Motor neuron (in vitro differentiated cells): ENCODE data around the gene NCKAP5. TPM values are rescaled to one million over a fixed set of nuclear protein-coding genes. Genes with fewer than 3 reads are reported as not detected.

Experiments
- ATAC-seq, 8 experiments: fragments of 200-7000 bp; cut with Tn5 transposase; replicated peaks in 6 of 8; 2 replicates each; pipeline ENCODE4 v1.8.0; 2021; ENCODE audit warnings: mild to moderate bottlenecking in 8 of 8, moderate library complexity in 8 of 8
- H3K27ac ChIP-seq, 2 donors: fragments of 250-450 bp; sonication (Bioruptor Pico); 2 replicates each; pipeline ENCODE4 v1.9.0; 2021; ENCODE audit warnings: antibody characterized with exemption in 2 of 2, mild to moderate bottlenecking in 2 of 2, moderate library complexity in 1 of 2
- H3K4me1 ChIP-seq, 2 donors: fragments of 250-450 bp; sonication (Bioruptor Pico); replicated peaks in 1 of 2; 2 replicates each; pipeline ENCODE4 v1.6.1; 2021; ENCODE audit warnings: antibody characterized with exemption in 2 of 2, mild to moderate bottlenecking in 2 of 2, moderate library complexity in 1 of 2
- H3K4me3 ChIP-seq, 5 donors: fragments of 250-450 bp; sonication (Bioruptor Pico); 2 replicates each; pipeline ENCODE4 v1.9.0; 2021; ENCODE audit warnings: antibody characterized with exemption in 5 of 5, mild to moderate bottlenecking in 5 of 5, moderate library complexity in 4 of 5
- WGBS, 10 experiments: fragments of 450-650 bp; shearing (Covaris generic); methylation state at CpG; one replicate each; pipeline ENCODE4 v1.0.0; 2022; 5-methylcytosine and 5-hydroxymethylcytosine counted together
- in situ Hi-C, 9 experiments: fragments of 400-800 bp; cut with MboI; loops; one replicate each; pipeline ENCODE4 v1.15.0; 2021; ENCODE audit warnings: low sequenced_read_pairs in 9 of 9, low pct_unique_long_range_greater_than_20kb in 2 of 9; ENCODE audit not compliant: unreplicated experiment in 9 of 9
- total RNA-seq, 8 experiments: library from RNA; unstranded; fragments of 300-600 nt; gene quantifications; 2 replicates each; pipeline versions ENCODE4 v1.2.3 to v1.2.4, GENCODE V29; 2022

Gene NCKAP5
- total RNA-seq, 8 experiments from 2014 or later, result 0.66 to 16.2 (median 5.9) TPM

DNA sequence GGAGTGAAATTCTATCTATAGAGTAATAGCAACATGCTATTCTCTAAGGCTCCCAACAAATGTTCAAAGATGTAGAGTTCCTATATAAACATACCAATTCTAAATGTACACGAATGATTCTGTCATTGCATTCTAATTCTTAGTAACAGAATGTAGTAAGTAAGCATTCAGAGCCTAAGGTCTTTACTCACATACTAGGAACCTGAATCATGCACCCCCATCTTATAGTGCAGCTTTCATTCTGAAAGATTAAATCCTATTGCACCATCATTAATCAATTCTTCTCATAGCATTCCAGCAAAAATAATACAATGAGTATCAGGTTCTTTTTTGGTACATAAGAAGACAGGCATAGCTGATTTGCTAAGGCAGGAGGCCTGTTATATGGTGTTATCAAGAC is 230.0 kb downstream of the NCKAP5 start:
- no peak overlapping the region for H3K4me3 ChIP-seq
- no peak overlapping the region for H3K27ac ChIP-seq
- WGBS, 10 experiments, result 0 to 100% (median 65%) methylated on average over 1 of the region's 1 CpG; no CpG with 5 or more reads in 4 of the 10 experiments
- in situ Hi-C loops, result no loop called here
- peaks cover 15 to 22% of the 10 kb centered on the region in 2 donors for H3K4me1 ChIP-seq
- ATAC-seq, result no peak

DNA sequence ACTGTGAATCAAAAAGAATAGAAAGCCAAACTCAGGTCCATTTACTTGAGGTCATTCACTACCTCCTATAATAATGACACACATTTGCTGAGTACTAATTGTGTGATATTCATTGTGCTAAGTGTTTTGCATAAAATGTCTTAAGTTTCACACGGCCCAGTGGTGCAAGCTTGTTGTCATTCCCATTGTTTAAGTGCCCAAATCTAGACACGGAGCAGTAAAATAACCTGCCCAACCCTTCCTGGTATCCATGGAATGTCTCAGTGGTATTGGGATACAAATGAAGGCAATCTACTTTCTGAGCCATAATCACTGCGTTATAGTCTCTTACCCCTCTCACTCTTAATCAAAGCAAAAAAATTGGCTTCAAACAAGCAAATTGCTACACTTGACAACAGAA is 233.3 kb downstream of the NCKAP5 start:
- no peak overlapping the region for H3K4me3 ChIP-seq
- in situ Hi-C loops, result no loop called here
- H3K27ac ChIP-seq, result no peak overlapping the region
- no peak for ATAC-seq
- WGBS, 10 experiments, result 21 to 100% (median 58%) methylated on average over 1 to 3 of the region's 3 CpGs; no CpG with 5 or more reads in 1 of the 10 experiments
- peaks cover 6 to 9% of the 10 kb centered on the region in 2 donors for H3K4me1 ChIP-seq

GRCh38 chr2:133333181-133333580 is 235.1 kb downstream of the NCKAP5 start:
- Histone ChIP-seq H3K4me3 (no peak overlapping the region), H3K27ac (no peak overlapping the region), H3K4me1 (peaks cover 6 to 14% of the 10 kb centered on the region in 2 donors)
- WGBS, 10 experiments, result 50 to 83% (median 67%) methylated on average over 1 to 5 of the region's 6 CpGs; no CpG with 5 or more reads in 2 of the 10 experiments
- in situ Hi-C loops, result no loop called here
- peak in 1 of 8 experiments; percentile 28 for ATAC-seq

DNA sequence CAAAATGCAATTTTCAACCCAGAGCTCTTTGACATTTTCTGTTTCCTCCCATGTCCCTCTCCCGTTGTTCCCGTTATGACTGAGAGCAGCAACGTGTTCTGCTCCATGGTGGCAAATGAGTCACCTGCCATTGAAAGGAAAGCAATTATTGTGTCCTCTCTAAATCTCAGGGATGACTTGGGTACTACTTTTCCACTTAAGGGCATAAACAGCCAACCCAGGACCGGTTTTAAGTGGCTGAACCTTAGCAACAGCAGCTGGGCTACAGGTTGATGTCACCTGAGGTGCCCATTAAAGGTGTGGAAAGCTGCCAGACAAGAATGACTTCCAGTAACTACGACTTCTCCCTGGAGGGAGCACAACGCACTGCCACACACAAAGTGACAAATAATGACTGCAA is 236.8 kb downstream of the NCKAP5 start:
- in situ Hi-C loops, result no loop called here
- Histone ChIP-seq H3K27ac (no peak overlapping the region), H3K4me1 (peaks cover 19 to 31% of the 10 kb centered on the region in 2 donors), H3K4me3 (no peak overlapping the region)
- WGBS, 10 experiments, result 40 to 77% (median 62%) methylated on average over 1 to 6 of the region's 6 CpGs; no CpG with 5 or more reads in 2 of the 10 experiments
- peak in 5 of 8 experiments; percentile 23 to 58 (median 50) for ATAC-seq

- peaks cover 17 to 25% of the 10 kb centered on the region in 2 donors for H3K4me1 ChIP-seq
- 55 to 93% (median 70%) methylated on average over 1 to 7 of the region's 7 CpGs; no CpG with 5 or more reads in 1 of the 10 experiments for WGBS, 10 experiments
- peak overlapping the region in 1 of 2 donors; percentile 55 for H3K27ac ChIP-seq
- H3K4me3 ChIP-seq, result no peak overlapping the region
- in situ Hi-C loops, result no loop called here
- ATAC-seq, result peak in 5 of 8 experiments; percentile 78 to 89 (median 82)
These were observed 241.4 kb downstream of the NCKAP5 start for GRCh38 chr2:133326652-133327397.

DNA sequence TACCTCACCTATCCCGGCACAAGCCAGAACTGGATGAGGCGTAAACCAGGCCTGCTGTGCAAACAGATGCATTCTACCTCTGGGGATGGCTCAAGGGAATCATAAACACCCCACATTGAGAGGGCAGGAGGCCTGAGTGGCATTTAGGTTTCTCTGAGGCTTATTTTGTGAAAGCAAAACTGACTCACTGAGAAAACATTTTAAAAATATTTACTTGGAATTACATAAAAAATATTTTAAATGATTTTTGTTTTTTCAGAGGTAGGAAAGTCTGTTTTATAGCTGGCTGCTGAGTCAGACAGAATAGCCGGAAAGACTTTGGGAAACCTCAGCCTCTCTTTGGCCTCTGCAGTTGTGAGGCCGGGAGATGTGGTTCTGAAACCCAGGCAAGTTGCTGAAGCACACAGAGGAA is 244.1 kb downstream of the NCKAP5 start:
- Histone ChIP-seq H3K4me1 (peaks cover 14 to 24% of the 10 kb centered on the region in 2 donors), H3K4me3 (no peak overlapping the region), H3K27ac (no peak overlapping the region)
- in situ Hi-C loops, result no loop called here
- ATAC-seq, result no peak
- WGBS, 10 experiments, result 73 to 100% (median 98%) methylated on average over 1 to 4 of the region's 4 CpGs; no CpG with 5 or more reads in 2 of the 10 experiments

GRCh38 chr2:133322909-133323308 is 245.4 kb downstream of the NCKAP5 start:
- ATAC-seq, result no peak
- 13 to 100% (median 88%) methylated on average over 1 of the region's 1 CpG; no CpG with 5 or more reads in 3 of the 10 experiments for WGBS, 10 experiments
- Histone ChIP-seq H3K4me1 (peaks cover 13 to 15% of the 10 kb centered on the region in 2 donors), H3K27ac (no peak overlapping the region), H3K4me3 (no peak overlapping the region)
- in situ Hi-C loops, result no loop called here

DNA sequence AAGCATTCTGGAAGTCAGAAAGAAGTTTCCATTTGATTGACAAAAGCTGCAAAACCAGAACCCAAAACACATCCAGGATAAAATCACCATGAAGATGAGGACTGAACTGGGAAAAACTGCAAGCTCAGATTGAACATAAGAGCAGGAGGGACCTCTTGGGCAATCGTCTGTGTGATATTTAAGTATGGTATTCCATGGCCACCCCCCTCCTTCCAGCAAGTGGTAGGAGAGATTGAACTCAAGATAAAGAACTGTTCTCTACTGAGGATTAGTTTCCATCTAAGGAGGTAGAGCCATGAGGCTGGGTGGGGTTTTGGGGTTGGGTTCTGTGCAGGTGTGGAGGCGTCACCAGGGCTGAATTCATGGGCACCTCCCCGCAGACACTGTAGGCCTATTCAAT is 251.1 kb downstream of the NCKAP5 start:
- Histone ChIP-seq H3K4me3 (no peak overlapping the region), H3K27ac (no peak overlapping the region), H3K4me1 (peaks cover 8 to 9% of the 10 kb centered on the region in 2 donors)
- ATAC-seq, result no peak
- in situ Hi-C loops, result no loop called here
- WGBS, 10 experiments, result 0 to 100% (median 80%) methylated on average over 1 to 3 of the region's 3 CpGs; no CpG with 5 or more reads in 3 of the 10 experiments

DNA sequence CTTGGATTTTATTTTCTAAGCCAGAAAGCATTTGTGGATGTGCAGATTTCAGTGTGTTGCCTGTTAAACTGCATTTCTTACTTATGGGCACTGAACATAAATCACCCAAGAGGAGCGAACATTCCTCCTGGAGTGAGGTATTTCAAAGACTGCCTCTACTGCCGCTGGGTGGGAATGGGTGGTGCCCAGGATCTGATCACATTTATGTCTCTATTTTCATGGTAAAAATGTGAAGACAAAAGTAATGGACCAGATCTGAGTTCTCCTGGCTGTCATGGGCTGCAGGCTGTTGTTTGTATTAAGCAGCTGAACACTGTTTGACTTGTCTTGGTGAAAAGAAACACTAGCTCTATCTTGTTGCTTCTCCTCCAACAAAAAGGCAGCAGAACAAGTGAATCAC is 251.7 kb downstream of the NCKAP5 start:
- Histone ChIP-seq H3K4me1 (peaks cover 8 to 9% of the 10 kb centered on the region in 2 donors), H3K4me3 (no peak overlapping the region), H3K27ac (no peak overlapping the region)
- 70 to 100% (median 82%) methylated on average over 1 to 2 of the region's 2 CpGs; no CpG with 5 or more reads in 4 of the 10 experiments for WGBS, 10 experiments
- peak in 4 of 8 experiments; percentile 45 to 73 (median 60) for ATAC-seq
- in situ Hi-C loops, result no loop called here

GRCh38 chr2:133315280-133315679 is 253.0 kb downstream of the NCKAP5 start:
- H3K27ac ChIP-seq, result no peak overlapping the region
- WGBS, 10 experiments, result 34 to 96% (median 89%) methylated on average over 3 to 6 of the region's 6 CpGs
- in situ Hi-C loops, result no loop called here
- ATAC-seq, result no peak
- H3K4me1 ChIP-seq, result peaks cover 8 to 9% of the 10 kb centered on the region in 2 donors
- no peak overlapping the region for H3K4me3 ChIP-seq

DNA sequence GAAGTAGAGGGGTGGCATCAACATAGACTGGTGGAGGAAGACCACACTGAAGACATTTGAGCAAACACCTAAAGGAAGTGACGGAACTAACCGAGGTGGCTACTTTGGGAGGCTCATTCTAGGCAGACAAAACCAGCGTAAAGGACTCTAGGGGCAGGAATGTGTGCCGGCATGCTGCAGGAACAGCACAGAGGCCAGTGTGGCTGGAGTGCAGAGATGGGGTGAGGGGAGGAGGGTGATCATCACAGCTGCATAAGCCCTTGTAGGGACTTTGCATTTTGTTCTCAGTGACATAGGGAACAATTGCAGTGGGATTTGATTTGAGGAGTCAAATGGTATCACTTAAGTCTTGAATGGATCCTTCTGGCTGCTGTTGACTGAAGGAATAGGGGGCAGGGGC is 253.5 kb downstream of the NCKAP5 start:
- no peak for ATAC-seq

DNA sequence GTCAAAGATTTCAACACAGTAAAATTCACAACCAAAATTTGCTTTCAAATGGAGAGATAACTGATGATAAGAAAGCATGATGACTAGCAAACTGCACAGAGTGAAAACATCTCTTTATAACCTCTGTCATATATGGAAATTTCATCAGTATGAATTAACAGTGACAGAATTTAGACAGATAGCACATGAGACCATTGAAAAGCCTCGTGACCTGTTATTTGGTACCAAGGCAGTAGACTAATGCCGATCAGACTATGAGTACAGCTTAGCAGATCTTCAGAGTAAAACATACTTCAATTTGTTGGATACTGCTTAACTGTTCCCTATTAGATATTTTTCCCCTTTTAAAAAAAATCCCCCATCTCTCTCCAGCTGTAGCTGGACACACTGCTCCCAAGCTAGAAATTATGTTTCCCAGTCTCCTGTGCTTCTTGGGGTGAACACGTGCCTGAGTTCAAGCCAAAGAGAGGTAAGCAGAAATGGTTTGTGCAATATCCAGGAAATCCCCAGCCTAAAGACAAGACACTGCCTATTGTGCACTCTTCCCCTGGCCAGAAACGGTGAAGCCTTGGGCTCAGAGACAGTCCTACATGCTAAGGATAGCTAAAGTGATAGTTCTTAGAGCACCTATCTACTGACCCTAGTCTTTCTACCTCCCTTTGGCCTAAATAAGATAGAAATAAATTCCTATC is 256.1 kb downstream of the NCKAP5 start:
- peak in 3 of 8 experiments; percentile 25 to 64 (median 47) for ATAC-seq
- Histone ChIP-seq H3K4me3 (no peak overlapping the region), H3K4me1 (peaks cover 8 to 9% of the 10 kb centered on the region in 2 donors), H3K27ac (no peak overlapping the region)
- in situ Hi-C loops, result no loop called here
- 33 to 95% (median 74%) methylated on average over 2 to 4 of the region's 4 CpGs; no CpG with 5 or more reads in 2 of the 10 experiments for WGBS, 10 experiments

More for the DNA sequence above, 253.5 kb downstream of the NCKAP5 start:
- WGBS, 10 experiments, result 65 to 100% (median 97%) methylated on average over 2 to 4 of the region's 4 CpGs; no CpG with 5 or more reads in 2 of the 10 experiments
- in situ Hi-C loops, result no loop called here
- Histone ChIP-seq H3K4me1 (peaks cover 8 to 9% of the 10 kb centered on the region in 2 donors), H3K4me3 (no peak overlapping the region), H3K27ac (no peak overlapping the region)

GRCh38 chr2:133306236-133306635 is 262.0 kb downstream of the NCKAP5 start:
- 0 to 100% (median 80%) methylated on average over 1 to 2 of the region's 2 CpGs for WGBS, 10 experiments
- Histone ChIP-seq H3K4me3 (no peak overlapping the region), H3K4me1 (no peaks in the 10 kb centered on the region), H3K27ac (no peak overlapping the region)
- in situ Hi-C loops, result no loop called here
- peak in 2 of 8 experiments; percentile 61 to 65 for ATAC-seq
